HG02763 (cell line): ENCODE results near the gene FXR1.
"Not testable (repeated sequence)": the region's sequence is repeated elsewhere in the genome, so short reads cannot be mapped to it uniquely, and the experiment has no call there.

ENCODE experiments used
- ATAC-seq: cut with Tn5 transposase; IDR thresholded peaks from one replicate; pipeline ENCODE4 v1.9.1; 2021; ENCODE audit warnings: mild to moderate bottlenecking, moderate library complexity; ENCODE audit not compliant: unreplicated experiment

FXR1 gene

GRCh38 chr3:180932819-180933218 lies 20.3 kb downstream of the FXR1 start:
- ATAC-seq = no peak

- ATAC-seq = no peak
These were observed 22.2 kb downstream of the FXR1 start for GRCh38 chr3:180934638-180935037.

- ATAC-seq = no peak
These were observed 28.4 kb downstream of the FXR1 start for GRCh38 chr3:180940826-180941225.

GRCh38 chr3:180947761-180948390 lies 35.4 kb downstream of the FXR1 start:
- ATAC-seq = no peak

GRCh38 chr3:180959691-180960090 lies 47.2 kb downstream of the FXR1 start:
- ATAC-seq = no peak

- no peak for ATAC-seq
These were observed 48.6 kb downstream of the FXR1 start for GRCh38 chr3:180961087-180961486.

GRCh38 chr3:180961552-180961951 lies 49.1 kb downstream of the FXR1 start:
- ATAC-seq = no peak

- ATAC-seq = no peak
These were observed 50.1 kb downstream of the FXR1 start for GRCh38 chr3:180962530-180962929.

GRCh38 chr3:180970931-180971330 lies 58.5 kb downstream of the FXR1 start:
- ATAC-seq = no peak

- ATAC-seq = no peak
These were observed 61.1 kb downstream of the FXR1 start for GRCh38 chr3:180973543-180973942.

- ATAC-seq = no peak
These were observed 61.8 kb downstream of the FXR1 start for GRCh38 chr3:180974286-180974685.

GRCh38 chr3:180977498-180977897 lies 65.0 kb downstream of the FXR1 start:
- ATAC-seq = no peak

GRCh38 chr3:180979961-180980360 lies 67.5 kb downstream of the FXR1 start:
- no peak for ATAC-seq

GRCh38 chr3:180980611-180981010 lies 68.1 kb downstream of the FXR1 start:
- no peak for ATAC-seq

GRCh38 chr3:180981912-180982311 lies 69.4 kb downstream of the FXR1 start:
- ATAC-seq = no peak

GRCh38 chr3:180983136-180983535 lies 70.7 kb downstream of the FXR1 start:
- no peak for ATAC-seq

GRCh38 chr3:180986366-180986765 lies 73.9 kb downstream of the FXR1 start:
- not testable (repeated sequence) for ATAC-seq

GRCh38 chr3:180987344-180987743 lies 74.9 kb downstream of the FXR1 start:
- ATAC-seq = no peak

GRCh38 chr3:180989291-180990163 lies 77.1 kb downstream of the FXR1 start, which contains the start of gene DNAJC19:
TSS of gene DNAJC19 (minus strand) at chr3:180989736. CDS start at chr3:180989602, 134 bp downstream.
- ATAC-seq = peak; percentile 97

GRCh38 chr3:180990505-180990904 lies 78.0 kb downstream of the FXR1 start:
- ATAC-seq = no peak

- ATAC-seq = no peak
These were observed 84.0 kb downstream of the FXR1 start for GRCh38 chr3:180996415-180996932.

- not testable (repeated sequence) for ATAC-seq
These were observed 89.9 kb downstream of the FXR1 start for GRCh38 chr3:181002331-181002730.
